MV-4-11 (cell line): ENCODE measurements around the gene SPCS3.
"Not testable (repeated sequence)": the region's sequence is repeated elsewhere in the genome, so short reads cannot be mapped to it uniquely, and the experiment has no call there.

Experiments used
- DNase-seq: peaks from one replicate; lab custom pipeline; 2025; lab: John Stamatoyannopoulos, UW

The SPCS3 gene

DNA sequence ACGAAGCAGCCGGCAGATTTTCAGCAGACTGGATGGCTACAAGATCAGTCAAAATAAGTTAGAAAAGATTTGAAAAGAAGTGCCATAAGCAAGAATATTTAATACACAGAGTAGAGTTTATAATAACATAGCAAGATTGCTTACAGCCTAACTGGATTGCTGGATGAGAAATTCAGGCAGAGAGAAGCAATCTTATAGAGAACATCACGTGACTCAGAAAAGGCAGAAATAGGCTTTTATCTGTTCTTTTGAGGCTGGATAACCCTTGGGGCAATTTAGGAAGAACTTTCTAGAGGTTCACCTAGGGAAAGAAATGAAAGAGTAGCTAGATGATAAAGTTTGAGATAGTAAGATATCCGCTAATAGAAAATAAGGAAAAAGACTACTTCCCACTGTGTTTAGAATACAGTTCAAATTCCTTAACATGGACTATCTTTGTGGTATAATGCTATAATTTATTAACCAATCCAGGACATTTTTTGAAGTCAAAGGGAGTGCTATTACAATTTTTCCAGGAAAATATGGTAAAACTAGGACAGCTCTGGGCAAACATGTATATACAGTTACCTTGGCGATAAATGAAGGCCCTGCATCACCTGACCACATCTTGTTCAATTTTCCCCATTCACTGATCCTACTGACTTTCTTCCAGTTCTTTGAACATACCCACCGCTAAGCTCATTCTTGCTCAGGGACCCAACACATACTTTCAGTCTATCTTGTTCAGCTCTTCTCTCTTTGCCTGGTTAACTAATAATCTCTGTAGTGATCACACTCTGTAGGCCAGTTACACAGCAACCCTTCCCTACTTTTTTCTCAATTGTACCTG lies 12.7 kb upstream of the SPCS3 start:
- no peak for DNase-seq

DNA sequence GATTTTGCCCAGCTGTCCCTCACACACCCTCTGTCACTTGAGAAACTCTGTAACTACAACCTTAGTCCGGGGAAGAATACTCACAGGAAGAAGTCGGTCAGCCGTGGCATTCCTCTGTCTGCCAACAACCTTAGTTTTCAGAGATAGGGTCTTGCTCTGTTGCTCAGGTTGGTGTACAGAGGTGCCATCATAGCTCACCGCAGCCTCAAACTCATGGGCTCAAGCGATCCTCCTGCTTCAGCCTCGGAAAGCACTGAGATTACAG lies 12.2 kb upstream of the SPCS3 start:
- no peak for DNase-seq

- DNase-seq: no peak
Measured at GRCh38 chr4:176308441-176308840, 11.3 kb upstream of the SPCS3 start.

GRCh38 chr4:176309046-176309445 lies 10.7 kb upstream of the SPCS3 start:
- no peak for DNase-seq

- no peak for DNase-seq
Measured at GRCh38 chr4:176309772-176310171, 10.0 kb upstream of the SPCS3 start.

- no peak for DNase-seq
Measured at GRCh38 chr4:176313596-176314336, 6.0 kb upstream of the SPCS3 start.

- DNase-seq: no peak
Measured at GRCh38 chr4:176319151-176319703, 539 bp upstream of the SPCS3 start.

GRCh38 chr4:176320340-176320975 lies 692 bp downstream of the SPCS3 start:
- peak; percentile 79 for DNase-seq

GRCh38 chr4:176320976-176321361 lies 1.2 kb downstream of the SPCS3 start:
- no peak for DNase-seq

- DNase-seq: no peak
Measured at GRCh38 chr4:176321589-176321988, 1.8 kb downstream of the SPCS3 start.

DNA sequence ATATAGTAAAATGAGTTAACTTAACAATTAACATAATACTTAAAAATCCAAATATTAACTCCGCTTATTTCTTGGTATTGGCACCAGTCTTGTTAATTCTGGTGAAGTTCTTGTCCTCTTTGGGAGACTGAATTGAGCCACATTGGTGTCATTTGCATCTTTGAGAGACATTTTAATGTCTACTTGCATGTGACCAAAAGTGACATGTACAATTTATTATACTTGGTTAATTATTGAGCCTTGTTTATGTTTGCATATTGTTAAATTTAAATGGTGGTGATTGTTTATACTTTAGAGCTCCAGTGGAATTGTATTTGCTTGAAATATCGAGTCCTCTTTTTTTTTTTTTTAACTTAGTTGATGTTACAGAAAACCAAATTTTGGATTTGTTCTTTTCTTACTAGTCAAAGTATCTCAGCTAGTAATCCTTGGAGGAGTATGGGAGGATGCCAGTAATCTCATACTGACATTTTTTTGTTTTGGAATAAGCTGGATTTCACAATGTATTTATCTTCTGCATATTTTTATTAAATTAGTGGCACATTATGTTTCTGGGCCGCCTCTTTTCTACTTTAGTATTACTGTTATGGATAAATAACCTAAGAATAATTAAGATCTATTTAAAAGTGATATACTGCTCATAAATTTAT lies 3.9 kb downstream of the SPCS3 start:
- no peak for DNase-seq

DNA sequence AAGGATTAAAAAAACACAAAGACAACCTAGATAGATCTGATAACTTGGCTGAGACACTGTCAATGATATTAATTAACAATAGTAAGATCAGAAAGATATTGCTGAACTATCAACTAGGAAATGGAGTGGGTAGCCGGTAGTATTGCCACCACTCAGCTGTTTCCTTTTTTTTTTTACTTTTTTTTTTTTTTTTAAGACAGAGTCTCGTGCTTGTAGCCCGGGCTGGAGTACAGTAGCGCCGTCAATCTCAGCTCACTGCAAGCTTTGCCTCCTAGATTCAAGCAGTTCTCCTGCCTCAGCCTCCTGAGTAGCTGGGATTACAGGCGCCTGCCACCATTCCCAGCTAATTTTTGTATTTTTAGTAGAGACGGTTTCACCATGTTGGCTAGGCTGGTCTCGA lies 5.1 kb downstream of the SPCS3 start:
- DNase-seq: not testable (repeated sequence)

- DNase-seq: peak; percentile 3
Measured at GRCh38 chr4:176333076-176333475, 13.3 kb downstream of the SPCS3 start.

- no peak for DNase-seq
Measured at GRCh38 chr4:176334066-176334465, 14.3 kb downstream of the SPCS3 start.

- DNase-seq: no peak
Measured at GRCh38 chr4:176335421-176335820, 15.7 kb downstream of the SPCS3 start.

GRCh38 chr4:176339936-176340761 lies 20.4 kb downstream of the SPCS3 start:
- DNase-seq: no peak

GRCh38 chr4:176340871-176341685 lies 21.3 kb downstream of the SPCS3 start:
- peak; percentile 35 for DNase-seq

GRCh38 chr4:176342384-176342783 lies 22.6 kb downstream of the SPCS3 start:
- DNase-seq: no peak

- DNase-seq: no peak
Measured at GRCh38 chr4:176343286-176343685, 23.5 kb downstream of the SPCS3 start.

GRCh38 chr4:176345346-176345745 lies 25.6 kb downstream of the SPCS3 start:
- not testable (repeated sequence) for DNase-seq

DNA sequence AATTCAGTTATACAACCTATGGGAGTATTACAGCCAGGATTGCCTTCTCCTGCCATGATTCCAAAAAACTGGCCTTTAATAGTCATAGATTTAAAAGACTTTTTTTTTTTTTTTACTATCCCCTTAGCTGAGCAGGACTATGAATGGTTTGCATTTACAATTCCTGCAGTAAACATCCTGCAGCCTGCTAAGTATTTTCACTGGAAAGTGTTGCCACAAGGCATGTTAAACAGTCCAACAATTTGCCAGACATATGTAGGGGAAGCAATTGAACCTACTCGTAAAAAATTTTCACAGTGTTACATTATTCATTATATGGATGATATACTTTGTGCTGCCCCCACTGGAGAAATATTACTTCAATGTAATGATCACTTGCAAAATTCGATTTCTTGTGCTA lies 27.1 kb downstream of the SPCS3 start:
- DNase-seq: not testable (repeated sequence)
